ENCODE data around the gene SIAE. TPM values are rescaled to one million over a fixed set of nuclear protein-coding genes. Genes with fewer than 3 reads are reported as not detected.

SIAE gene
- total and polyA plus RNA-seq, 4 donors, result 6.4 to 33.9 (median 11.3) TPM

DNA sequence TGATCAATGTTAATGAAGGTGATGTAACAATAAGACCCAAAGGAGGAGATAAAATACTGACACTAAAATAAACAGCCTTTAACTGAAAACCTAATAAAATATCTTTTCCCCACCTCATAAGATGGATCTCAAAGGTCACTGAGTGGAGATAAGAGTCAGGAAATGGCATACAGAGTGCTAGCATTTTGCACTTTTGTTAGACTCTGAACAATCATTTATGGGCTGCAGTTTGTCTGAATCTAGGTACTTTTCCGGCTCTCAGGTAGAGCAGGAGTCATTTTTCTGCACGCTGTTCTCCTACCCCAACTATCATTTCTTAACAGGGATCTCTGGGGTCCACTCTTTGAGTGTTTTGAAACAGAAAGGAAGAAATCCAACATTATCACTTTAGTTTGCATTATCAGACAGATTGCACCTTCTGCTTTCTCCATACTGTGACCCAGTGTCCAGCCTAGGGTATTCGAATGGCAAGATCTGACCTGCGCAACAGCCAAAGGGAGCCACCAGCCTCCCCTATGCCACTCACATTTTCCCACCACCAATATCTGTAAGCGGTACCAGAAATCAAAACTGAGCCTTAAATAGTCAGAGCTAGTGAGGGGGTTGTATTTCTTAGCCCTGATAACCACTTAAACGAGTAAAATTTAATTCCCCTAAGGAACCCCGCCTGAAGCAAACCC is 863 bp downstream of the SIAE start:
- peak overlapping the region; percentile 30 to 43 for H3K9ac ChIP-seq (ENCODE audit: low read depth in 1 of 2, low read length in 2 of 2)
- peak overlapping the region; percentile 55 to 72 for H3K27ac ChIP-seq (ENCODE audit: low read depth in 1 of 2, low read length in 2 of 2)
- no peak for DNase-seq (ENCODE audit: low spot score)
- TF ChIP-seq RXRA (IDR thresholded peaks at IDR 0.05), result no peak
- no peak for TF ChIP-seq RAD21 (IDR thresholded peaks at IDR 0.05)
- TF ChIP-seq, protein P1, sequence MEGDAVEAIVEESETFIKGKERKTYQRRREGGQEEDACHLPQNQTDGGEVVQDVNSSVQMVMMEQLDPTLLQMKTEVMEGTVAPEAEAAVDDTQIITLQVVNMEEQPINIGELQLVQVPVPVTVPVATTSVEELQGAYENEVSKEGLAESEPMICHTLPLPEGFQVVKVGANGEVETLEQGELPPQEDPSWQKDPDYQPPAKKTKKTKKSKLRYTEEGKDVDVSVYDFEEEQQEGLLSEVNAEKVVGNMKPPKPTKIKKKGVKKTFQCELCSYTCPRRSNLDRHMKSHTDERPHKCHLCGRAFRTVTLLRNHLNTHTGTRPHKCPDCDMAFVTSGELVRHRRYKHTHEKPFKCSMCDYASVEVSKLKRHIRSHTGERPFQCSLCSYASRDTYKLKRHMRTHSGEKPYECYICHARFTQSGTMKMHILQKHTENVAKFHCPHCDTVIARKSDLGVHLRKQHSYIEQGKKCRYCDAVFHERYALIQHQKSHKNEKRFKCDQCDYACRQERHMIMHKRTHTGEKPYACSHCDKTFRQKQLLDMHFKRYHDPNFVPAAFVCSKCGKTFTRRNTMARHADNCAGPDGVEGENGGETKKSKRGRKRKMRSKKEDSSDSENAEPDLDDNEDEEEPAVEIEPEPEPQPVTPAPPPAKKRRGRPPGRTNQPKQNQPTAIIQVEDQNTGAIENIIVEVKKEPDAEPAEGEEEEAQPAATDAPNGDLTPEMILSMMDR (IDR thresholded peaks at IDR 0.05; ENCODE audit: low read depth, low read length, missing input control), result no peak
- TF ChIP-seq FOXA1 (IDR thresholded peaks at IDR 0.05), result no peak
- TF ChIP-seq FOXA2 (IDR thresholded peaks at IDR 0.05), result no peak
- no peak for TF ChIP-seq TAF1 (conservative IDR thresholded peaks at IDR 0.05)
- TF ChIP-seq, protein P2, sequence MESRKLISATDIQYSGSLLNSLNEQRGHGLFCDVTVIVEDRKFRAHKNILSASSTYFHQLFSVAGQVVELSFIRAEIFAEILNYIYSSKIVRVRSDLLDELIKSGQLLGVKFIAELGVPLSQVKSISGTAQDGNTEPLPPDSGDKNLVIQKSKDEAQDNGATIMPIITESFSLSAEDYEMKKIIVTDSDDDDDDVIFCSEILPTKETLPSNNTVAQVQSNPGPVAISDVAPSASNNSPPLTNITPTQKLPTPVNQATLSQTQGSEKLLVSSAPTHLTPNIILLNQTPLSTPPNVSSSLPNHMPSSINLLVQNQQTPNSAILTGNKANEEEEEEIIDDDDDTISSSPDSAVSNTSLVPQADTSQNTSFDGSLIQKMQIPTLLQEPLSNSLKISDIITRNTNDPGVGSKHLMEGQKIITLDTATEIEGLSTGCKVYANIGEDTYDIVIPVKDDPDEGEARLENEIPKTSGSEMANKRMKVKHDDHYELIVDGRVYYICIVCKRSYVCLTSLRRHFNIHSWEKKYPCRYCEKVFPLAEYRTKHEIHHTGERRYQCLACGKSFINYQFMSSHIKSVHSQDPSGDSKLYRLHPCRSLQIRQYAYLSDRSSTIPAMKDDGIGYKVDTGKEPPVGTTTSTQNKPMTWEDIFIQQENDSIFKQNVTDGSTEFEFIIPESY (IDR thresholded peaks at IDR 0.05), result no peak
- TF ChIP-seq, protein P3, sequence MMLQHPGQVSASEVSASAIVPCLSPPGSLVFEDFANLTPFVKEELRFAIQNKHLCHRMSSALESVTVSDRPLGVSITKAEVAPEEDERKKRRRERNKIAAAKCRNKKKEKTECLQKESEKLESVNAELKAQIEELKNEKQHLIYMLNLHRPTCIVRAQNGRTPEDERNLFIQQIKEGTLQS (IDR thresholded peaks at IDR 0.05), result no peak
- no peak for TF ChIP-seq HNF4G (IDR thresholded peaks at IDR 0.05)
- TF ChIP-seq NR2F2 (IDR thresholded peaks at IDR 0.05), result no peak
- H3K9me3 ChIP-seq (ENCODE audit: control insufficient read depth in 4 of 4, low read length in 3 of 4), result no peaks in the 10 kb centered on the region
- H3K27me3 ChIP-seq (ENCODE audit: control insufficient read depth in 4 of 4, insufficient read depth in 4 of 4, low read length in 3 of 4), result no peaks in the 10 kb centered on the region
- H3K4me3 ChIP-seq (ENCODE audit: low read depth in 1 of 3, low read length in 3 of 3), result peak overlapping the region; percentile 57 to 96 (median 82)
- no peaks in the 10 kb centered on the region for H3K36me3 ChIP-seq (ENCODE audit: control insufficient read depth in 4 of 4, insufficient read depth in 3 of 4, low read depth in 1 of 4, low read length in 3 of 4)
- WGBS, result 62% methylated on average over 7 of the region's 7 CpGs
- peaks cover 7 to 21% (median 11%) of the 10 kb centered on the region in 4 donors for H3K4me1 ChIP-seq (ENCODE audit: control insufficient read depth in 4 of 4, insufficient read depth in 4 of 4, low read length in 3 of 4)

DNA sequence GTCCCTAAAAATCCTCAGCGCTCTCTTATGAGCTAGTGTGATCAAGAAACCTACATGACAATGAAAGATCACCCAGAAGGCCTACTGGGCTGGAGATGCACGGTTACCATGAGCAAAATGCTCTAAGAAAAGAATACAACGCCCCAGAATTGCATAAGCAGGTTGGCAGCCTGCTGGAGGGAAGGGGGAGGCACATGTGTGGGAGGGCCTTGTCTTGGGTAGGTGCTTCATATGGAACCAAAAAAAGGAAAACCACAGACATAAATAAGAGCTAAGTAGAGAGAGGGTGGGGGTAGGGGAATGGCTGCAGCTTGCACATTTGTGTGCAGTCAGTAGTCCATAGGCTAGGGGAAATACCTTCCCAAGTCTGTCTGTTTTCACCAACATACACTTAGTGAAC is 2.8 kb downstream of the SIAE start:
- Histone ChIP-seq H3K27ac (ENCODE audit: low read depth in 1 of 2, low read length in 2 of 2) (no peak overlapping the region), H3K27me3 (ENCODE audit: control insufficient read depth in 4 of 4, insufficient read depth in 4 of 4, low read length in 3 of 4) (no peaks in the 10 kb centered on the region), H3K36me3 (ENCODE audit: control insufficient read depth in 4 of 4, insufficient read depth in 3 of 4, low read depth in 1 of 4, low read length in 3 of 4) (peaks cover 0 to 3% (median 1%) of the 10 kb centered on the region in 4 donors), H3K9me3 (ENCODE audit: control insufficient read depth in 4 of 4, low read length in 3 of 4) (no peaks in the 10 kb centered on the region), H3K4me1 (ENCODE audit: control insufficient read depth in 4 of 4, insufficient read depth in 4 of 4, low read length in 3 of 4) (peaks cover 7 to 21% (median 11%) of the 10 kb centered on the region in 4 donors), H3K9ac (ENCODE audit: low read depth in 1 of 2, low read length in 2 of 2) (no peak overlapping the region), H3K4me3 (ENCODE audit: low read depth in 1 of 3, low read length in 3 of 3) (no peak overlapping the region)
- WGBS, result 51% methylated on average over 3 of the region's 3 CpGs
- DNase-seq (ENCODE audit: low spot score), result no peak
- TF ChIP-seq, protein P3 (IDR thresholded peaks at IDR 0.05), result no peak
- TF ChIP-seq SP1 (IDR thresholded peaks at IDR 0.05), result no peak
- no peak for TF ChIP-seq REST (IDR thresholded peaks at IDR 0.05)
- TF ChIP-seq EGR1 (IDR thresholded peaks at IDR 0.05; ENCODE audit: low read depth in 2 of 2), result no peak
- TF ChIP-seq FOXA1 (IDR thresholded peaks at IDR 0.05), result no peak
- TF ChIP-seq NR2F2 (IDR thresholded peaks at IDR 0.05), result no peak
- TF ChIP-seq HNF4G (IDR thresholded peaks at IDR 0.05), result no peak
- no peak for TF ChIP-seq FOXA2 (IDR thresholded peaks at IDR 0.05)
- no peak for TF ChIP-seq GABPA (IDR thresholded peaks at IDR 0.05 in 1 of 2, conservative IDR thresholded peaks at IDR 0.05 in 1 of 2)
- no peak for TF ChIP-seq RAD21 (IDR thresholded peaks at IDR 0.05)
- no peak for TF ChIP-seq RXRA (IDR thresholded peaks at IDR 0.05)
- TF ChIP-seq JUND (IDR thresholded peaks at IDR 0.05), result no peak
- TF ChIP-seq TAF1 (conservative IDR thresholded peaks at IDR 0.05), result no peak
- TF ChIP-seq HNF4A (conservative IDR thresholded peaks at IDR 0.05), result no peak
- TF ChIP-seq, protein P1 (IDR thresholded peaks at IDR 0.05; ENCODE audit: low read depth, low read length, missing input control), result no peak
